Activated CD8-positive, alpha-beta memory T cell treated with anti-CD3 and anti-CD28 coated beads, Interleukin-2, amount 50 U/mL, for 48 hours (primary cell): ENCODE results near the gene PIWIL1.

Experiments
- DNase-seq: peaks from one replicate; pipeline ENCODE4 v3.0.0-alpha.2; 2020

Gene PIWIL1

GRCh38 chr12:130338794-130339601 lies 1.3 kb downstream of the PIWIL1 start:
- no peak for DNase-seq

GRCh38 chr12:130339951-130340350 lies 2.3 kb downstream of the PIWIL1 start:
- no peak for DNase-seq

DNA sequence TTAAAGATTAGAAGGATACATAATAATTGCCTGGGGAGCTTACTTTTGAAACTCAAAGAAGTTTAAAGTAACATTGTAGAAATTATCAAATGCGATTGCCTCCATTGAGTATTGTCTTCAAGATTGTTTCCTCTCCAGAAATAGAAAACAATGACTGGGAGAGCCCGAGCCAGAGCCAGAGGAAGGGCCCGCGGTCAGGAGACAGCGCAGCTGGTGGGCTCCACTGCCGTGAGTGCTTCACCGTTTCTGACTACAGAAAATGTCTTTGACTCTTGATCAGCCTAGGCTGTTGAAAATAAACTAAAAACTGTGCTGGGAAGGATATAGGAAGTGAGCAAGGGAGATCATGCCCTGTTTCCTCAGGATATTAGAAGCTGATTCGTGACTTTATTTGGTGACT lies 4.8 kb downstream of the PIWIL1 start:
- DNase-seq = no peak

GRCh38 chr12:130342842-130343241 lies 5.2 kb downstream of the PIWIL1 start:
- no peak for DNase-seq

GRCh38 chr12:130344529-130344928 lies 6.8 kb downstream of the PIWIL1 start:
- DNase-seq = no peak

GRCh38 chr12:130345292-130345691 lies 7.6 kb downstream of the PIWIL1 start:
- DNase-seq = no peak

DNA sequence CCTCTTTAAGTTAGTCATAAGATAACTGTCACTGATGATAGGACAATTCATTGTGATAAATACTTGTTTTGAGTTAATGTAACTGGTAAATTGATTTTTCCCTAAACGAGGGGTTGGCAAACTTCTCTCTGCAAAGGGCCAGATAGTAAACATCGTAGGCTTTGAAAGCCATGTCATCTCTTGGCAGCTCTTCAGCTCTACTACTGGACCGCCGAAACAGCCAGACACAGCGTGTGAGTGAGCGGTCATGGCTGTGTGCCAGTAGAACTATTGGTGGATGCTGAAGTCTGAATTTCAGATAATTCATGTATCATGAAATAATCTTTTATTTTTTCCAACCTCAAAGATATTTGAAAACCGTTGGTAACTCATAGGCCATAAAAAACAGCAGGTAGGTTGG lies 9.9 kb downstream of the PIWIL1 start:
- DNase-seq = no peak

GRCh38 chr12:130350715-130351114 lies 13.0 kb downstream of the PIWIL1 start:
- DNase-seq = no peak

- DNase-seq = no peak
Observed at GRCh38 chr12:130351326-130351725, 13.6 kb downstream of the PIWIL1 start.

- DNase-seq = no peak
Observed at GRCh38 chr12:130353081-130353480, 15.4 kb downstream of the PIWIL1 start.

GRCh38 chr12:130354407-130354806 lies 16.7 kb downstream of the PIWIL1 start:
- no peak for DNase-seq

GRCh38 chr12:130356222-130356621 lies 18.5 kb downstream of the PIWIL1 start:
- DNase-seq = no peak

DNA sequence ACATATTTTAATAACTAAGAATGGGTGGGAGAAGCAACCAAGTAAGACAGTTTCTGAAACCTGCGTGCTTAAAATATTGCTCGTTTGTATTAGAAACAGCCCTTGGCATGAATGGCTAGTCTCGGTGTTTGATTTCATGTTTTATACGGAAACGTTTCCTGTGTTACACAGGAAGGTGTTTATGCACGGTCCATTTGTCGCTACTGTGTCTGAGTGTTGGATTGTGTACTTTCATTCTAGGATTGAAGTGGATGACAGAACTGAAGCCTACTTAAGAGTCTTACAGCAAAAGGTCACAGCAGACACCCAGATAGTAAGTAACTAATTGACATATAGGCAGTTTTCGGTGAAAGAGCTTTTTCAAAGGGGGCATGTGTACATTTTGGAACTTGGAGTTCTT lies 19.6 kb downstream of the PIWIL1 start:
- DNase-seq = no peak

DNA sequence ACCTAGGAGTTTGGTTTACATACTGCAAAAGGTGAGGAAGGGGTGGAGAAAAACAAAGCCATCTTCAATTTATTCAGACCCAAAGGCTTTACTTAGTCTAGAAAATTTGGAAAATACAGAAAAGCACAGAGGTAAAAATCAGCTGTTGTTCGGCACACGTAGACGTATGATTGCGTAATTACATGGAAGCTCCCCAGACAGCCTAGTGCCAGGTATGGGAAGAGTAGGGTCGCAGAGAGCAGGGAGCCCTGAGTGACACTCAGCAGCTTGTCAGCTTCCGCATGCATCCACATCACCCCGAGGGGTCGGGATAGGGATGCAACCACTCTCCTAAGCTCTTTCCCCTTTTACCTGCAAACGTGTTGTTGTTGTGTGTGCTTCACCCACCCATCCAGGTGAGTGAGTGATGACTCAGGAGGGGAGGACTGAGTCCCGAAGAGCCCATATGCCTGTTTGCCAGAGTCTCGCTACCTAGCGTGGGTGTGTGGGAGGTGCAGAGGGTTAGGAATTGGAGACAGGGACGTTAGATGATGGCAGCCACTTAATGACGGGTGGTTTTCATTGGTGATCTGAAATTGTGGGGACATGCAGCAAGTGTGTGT lies 20.1 kb downstream of the PIWIL1 start:
- DNase-seq = no peak

DNA sequence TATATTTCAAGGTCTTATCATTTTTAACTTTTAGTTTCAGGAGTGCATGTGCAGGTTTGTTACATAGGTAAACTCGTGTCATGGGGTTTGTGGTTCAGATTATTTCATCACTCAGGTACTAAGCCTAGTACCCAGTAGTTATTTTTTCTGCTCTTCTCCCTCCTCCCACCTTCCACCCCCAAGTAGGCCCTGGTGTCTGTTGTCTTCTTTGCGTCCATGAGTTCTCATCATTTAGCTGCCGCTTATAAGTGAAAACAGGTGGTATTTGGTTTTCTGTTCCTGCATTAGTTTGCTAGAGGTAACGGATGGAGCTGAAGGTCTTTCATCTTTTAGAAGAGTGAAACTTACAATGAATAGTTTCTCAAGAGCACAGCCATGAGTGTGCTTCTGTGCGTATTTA lies 24.4 kb downstream of the PIWIL1 start:
- DNase-seq = no peak

DNA sequence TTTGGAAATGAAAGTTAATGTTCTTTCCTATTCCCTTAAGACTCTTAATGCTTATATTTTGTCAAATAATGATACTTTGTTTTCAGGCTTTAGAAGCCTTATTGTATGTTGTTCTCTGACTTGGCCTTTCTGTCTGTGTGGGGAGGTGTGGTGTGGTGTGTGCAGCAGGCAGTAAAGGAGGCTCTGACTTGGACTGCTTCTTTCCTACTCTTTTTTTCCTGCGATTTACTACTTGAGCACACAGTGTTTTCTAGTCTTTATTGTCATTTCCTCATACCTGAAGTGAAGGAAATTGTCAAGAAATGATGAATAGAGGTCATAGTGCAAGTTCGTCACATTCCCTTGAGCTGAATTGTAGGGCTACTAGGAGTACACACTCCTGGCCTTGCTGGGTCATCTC lies 26.9 kb downstream of the PIWIL1 start:
- no peak for DNase-seq

- DNase-seq = no peak
Observed at GRCh38 chr12:130366159-130366558, 28.5 kb downstream of the PIWIL1 start.

DNA sequence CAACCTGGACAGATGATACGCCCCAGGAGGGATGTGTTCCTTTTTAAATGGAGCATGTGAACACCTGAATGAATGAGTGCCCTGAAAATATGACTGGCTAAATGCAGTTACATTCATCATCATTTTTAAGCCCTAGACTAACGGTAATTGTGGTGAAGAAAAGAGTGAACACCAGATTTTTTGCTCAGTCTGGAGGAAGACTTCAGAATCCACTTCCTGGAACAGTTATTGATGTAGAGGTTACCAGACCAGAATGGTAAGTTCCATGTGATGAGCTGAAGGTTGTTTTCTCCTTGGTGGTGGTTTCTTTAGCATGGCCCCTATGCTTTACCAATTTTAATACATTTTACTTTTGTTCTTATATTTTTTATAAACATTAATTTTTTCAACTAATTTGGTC lies 29.3 kb downstream of the PIWIL1 start:
- no peak for DNase-seq

- no peak for DNase-seq
Observed at GRCh38 chr12:130367523-130367922, 29.8 kb downstream of the PIWIL1 start.

DNA sequence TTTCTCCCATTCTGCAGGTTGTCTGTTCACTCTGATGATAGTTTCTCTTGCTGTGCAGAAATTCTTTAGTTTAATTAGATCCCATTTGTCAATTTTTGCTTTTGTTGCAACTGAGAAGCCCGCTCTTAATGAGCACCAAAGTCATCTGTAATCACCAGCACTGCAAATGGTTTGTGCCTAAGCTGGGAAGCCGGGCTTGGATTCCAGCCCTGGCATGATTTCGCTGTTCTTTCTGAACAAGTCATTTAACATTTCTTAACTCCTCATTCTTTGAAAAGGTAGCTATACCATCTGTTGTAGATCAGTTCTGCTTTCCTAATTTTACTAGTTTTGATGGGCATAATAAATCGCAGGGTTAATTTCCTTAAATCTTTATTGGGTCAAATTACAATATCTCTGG lies 32.1 kb downstream of the PIWIL1 start:
- DNase-seq = no peak

DNA sequence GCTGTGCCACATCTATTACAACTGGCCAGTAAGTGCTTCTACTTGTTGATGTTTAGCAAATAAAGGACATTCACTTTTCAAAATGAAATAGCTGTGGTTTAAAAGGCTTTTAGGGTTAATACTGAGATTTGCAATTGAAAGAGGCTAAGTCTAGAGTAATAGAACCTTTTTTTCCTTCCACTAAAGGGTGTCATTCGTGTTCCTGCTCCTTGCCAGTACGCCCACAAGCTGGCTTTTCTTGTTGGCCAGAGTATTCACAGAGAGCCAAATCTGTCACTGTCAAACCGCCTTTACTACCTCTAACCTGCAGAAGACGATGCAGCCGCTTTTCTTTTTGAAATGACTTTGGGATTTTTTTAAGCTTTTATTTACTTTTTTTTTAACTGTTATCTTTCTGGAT lies 33.6 kb downstream of the PIWIL1 start:
- DNase-seq = no peak

- DNase-seq = no peak
Observed at GRCh38 chr12:130372936-130373335, 35.2 kb downstream of the PIWIL1 start.

DNA sequence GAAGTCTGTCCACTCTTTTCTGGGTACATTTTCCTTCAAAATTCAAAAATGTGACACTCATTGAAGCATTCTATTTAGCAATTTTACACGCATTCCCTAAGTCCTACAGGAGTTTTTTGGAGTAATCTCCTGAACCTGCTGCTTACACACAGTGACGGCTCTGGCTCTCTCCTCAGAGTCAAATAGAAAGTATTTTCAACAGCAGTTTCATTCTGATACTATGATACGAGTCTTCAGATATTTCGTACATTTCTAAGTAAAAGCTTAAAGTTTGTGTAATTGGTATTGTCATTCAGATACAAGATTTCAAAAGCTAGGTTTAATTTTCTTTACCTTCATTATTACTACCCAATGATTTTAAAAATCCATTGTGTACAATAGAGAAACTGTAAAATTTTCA lies 36.4 kb downstream of the PIWIL1 start:
- DNase-seq = no peak
